ENCODE data around the gene TMEM63A.

DNA sequence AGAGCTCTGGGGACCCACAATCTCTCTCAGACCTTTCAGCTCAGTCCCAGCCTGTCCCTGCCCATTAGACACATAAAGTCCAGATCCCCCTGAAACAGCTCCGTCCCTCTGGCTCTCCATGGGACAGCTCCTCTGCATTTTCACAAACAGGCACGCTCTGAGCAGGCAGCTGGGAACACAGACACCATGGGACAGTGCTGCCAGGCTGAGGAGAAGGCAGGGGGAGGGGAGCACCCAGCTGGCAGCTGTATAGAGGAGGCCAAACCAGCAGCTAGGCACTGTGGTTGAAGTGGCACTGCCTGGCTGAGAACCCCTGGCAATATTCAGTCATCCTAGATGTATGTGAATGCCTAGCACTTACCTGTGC lies 2.0 kb downstream of the TMEM63A start:
- TF ChIP-seq, protein P1, sequence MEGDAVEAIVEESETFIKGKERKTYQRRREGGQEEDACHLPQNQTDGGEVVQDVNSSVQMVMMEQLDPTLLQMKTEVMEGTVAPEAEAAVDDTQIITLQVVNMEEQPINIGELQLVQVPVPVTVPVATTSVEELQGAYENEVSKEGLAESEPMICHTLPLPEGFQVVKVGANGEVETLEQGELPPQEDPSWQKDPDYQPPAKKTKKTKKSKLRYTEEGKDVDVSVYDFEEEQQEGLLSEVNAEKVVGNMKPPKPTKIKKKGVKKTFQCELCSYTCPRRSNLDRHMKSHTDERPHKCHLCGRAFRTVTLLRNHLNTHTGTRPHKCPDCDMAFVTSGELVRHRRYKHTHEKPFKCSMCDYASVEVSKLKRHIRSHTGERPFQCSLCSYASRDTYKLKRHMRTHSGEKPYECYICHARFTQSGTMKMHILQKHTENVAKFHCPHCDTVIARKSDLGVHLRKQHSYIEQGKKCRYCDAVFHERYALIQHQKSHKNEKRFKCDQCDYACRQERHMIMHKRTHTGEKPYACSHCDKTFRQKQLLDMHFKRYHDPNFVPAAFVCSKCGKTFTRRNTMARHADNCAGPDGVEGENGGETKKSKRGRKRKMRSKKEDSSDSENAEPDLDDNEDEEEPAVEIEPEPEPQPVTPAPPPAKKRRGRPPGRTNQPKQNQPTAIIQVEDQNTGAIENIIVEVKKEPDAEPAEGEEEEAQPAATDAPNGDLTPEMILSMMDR (IDR thresholded peaks at IDR 0.05) = no peak
- no peak for TF ChIP-seq POLR2AphosphoS5 (IDR thresholded peaks at IDR 0.05; ENCODE audit: insufficient read depth in 1 of 2, low read depth in 1 of 2)
